EH (cell line): ENCODE data around the gene MYO5A.
"Not testable (repeated sequence)": the region's sequence is repeated elsewhere in the genome, so short reads cannot be mapped to it uniquely, and the experiment has no call there.

Experiments used
- DNase-seq: peaks from one replicate; pipeline ENCODE4 v3.0.0-alpha.2; 2015; ENCODE audit warnings: low read depth

Gene MYO5A

DNA sequence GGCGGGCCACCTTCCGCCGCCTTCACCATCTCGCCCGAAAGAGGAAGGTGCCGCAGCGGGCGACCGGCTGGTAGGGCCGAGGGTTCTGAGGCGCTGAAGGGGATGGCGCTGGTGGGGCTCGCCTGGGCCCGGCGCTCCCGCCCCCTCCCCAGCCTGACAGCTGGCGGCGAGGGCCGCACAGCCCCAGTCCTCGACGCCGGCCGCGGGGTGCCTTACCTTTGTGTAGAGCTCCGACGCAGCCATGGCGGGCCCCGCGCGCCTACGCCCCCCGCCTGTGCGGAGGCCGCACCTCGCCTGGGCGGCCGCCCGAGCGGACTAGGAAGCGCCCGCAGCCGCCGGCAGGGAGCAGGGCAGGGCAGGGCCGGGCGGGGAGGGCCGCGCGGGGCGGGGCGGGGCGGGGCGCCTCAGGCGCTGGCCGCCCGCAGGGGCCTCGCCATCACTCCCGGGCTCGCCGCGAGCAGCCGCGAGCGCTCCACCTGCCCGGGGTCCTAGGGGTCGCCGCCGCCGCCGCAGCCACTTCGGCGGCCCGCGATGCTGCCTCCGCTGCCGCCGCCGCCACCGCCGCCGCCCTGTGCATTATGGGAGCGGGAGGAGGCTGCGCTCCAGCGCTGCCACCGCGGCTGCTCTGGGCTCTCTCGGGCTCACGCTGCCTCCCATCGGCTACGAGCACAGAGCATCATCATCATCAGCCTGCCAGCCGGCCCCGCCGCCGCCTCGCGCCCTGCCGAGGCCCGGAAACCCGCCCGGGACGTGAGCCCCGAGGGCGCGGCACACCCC, at the start of gene MYO5A:
Gene MYO5A, minus strand, starts transcription at position 317 of the 777 bp plus-strand sequence. Its CDS starts 74 bp downstream, at position 243.
- peak; percentile 82 for DNase-seq

DNA sequence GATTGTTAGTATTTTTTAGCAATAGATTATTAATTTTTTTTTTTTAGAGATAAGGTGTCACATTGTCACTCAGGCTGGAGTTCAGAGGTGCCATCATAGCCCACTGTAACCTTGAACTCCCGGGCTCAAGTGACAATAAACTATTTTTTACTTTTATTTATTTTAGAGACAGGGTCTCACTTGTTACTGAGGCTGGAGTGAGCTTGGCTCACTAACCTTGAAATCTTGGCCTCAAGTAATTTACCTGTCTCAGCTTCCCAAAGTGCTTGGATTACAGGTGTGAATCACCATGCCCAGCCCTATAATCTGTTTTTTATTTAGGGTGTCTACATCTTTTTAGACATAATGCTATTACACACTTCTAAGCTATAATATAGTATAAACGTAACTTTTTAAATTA, 48.0 kb upstream of the MYO5A start:
- DNase-seq, result no peak

DNA sequence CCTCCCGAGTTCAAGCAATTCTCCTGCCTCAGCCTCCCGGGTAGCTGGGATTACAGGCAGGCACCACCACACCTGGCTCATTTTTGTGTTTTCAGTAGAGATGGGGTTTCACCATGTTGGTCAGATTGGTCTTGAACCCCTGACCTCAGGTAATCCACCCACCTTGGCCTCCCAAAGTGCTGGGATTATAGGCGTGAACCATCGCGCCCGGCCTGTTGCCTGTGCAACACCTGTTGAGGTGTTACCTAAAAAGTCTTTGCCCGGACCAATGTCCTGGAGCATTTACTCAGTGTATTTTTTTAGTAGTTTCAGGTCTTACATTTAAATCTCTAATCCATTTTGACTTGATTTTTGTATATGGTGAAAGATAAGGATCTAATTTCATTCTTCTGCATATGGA, 46.9 kb upstream of the MYO5A start:
- not testable (repeated sequence) for DNase-seq

DNA sequence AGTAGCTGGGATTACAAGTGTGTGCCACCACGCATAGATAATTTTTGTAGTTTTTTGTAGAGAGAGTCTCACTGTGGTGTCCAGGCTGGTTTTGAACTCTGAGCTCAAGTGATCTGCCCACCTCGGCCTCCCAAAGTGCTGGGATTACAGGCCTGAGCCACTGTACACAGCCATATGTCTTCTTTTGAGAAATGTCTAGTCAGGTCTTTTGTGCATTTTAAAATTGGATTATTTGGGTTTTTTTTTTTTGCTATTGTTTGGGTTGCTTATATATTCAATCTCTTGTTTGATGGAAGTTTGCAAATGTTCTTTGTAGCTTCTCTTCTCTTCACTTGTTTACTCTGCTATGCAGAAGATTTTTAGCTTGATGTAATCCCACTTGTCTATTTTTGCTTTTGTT, 46.4 kb upstream of the MYO5A start:
- DNase-seq, result no peak

DNA sequence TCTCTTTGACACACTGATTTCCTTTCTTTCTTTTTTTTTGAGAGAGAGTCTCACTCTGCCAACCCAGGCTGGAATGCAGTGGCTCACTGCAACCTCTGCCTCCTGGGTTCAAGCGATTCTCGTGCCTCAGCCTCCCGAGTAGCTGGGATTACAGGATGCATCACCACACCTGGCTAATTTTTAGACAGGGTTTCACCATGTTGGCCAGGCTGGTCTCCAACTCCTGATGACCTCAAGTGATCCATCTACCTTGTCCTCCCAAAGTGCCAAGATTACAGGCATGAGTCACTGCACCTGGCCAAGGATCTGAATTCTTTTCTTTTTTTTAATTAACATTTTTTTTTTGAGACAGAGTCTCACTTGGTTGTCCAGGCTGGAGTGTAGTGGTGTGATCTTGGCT, 45.9 kb upstream of the MYO5A start:
- not testable (repeated sequence) for DNase-seq

DNA sequence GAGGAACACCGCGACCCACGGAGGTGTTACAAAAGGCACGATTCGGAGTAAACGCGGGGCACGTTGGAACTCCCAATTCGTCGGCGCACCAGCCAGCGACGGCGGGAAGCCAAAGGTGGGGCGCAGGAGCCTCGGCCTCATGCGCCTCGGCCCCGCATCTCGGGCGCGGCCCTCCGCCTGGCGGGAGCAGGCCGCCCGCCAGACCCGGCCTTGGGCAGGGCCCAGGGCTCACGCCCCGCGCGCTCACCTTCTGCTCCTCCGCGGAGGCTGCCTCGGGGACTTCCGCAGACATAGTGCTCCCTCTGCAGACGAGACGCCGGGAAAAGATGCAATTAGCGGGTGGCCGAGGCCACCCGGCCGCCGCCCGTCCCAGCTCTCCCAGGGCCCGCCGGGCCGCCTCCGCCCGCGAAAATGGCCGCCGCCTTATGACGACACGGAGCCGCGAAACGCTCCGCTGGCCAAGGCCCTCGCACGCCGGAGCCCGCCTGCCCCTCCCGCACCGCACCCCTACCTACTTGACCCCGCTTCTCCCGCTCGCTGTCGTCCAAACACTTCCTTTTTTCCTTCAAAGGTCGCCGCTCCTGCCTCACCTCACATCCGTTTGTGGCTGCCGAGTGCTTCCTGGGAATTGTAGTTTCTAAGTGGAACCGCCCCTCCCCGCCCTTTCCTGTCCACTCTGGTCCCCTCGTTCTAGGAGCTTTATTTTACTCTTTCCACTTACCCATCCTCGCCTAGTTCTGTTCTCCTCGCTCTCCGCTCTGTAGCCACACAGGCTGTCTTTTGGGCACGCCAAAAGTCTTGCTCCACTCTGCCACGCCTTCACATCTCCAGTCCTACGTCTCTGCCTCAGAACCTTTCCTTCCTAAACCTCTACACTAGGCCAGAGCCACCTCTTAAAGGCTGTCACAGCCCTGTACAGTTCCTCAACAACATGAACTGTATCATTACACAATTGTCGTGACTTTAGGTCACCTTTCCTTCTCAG, 40.2 kb upstream of the MYO5A start, which contains the start of gene ARPP19:
Gene ARPP19, minus strand, starts transcription at position 430 of the 985 bp plus-strand sequence. Its CDS starts 138 bp downstream, at position 292.
- peak; percentile 91 for DNase-seq

DNA sequence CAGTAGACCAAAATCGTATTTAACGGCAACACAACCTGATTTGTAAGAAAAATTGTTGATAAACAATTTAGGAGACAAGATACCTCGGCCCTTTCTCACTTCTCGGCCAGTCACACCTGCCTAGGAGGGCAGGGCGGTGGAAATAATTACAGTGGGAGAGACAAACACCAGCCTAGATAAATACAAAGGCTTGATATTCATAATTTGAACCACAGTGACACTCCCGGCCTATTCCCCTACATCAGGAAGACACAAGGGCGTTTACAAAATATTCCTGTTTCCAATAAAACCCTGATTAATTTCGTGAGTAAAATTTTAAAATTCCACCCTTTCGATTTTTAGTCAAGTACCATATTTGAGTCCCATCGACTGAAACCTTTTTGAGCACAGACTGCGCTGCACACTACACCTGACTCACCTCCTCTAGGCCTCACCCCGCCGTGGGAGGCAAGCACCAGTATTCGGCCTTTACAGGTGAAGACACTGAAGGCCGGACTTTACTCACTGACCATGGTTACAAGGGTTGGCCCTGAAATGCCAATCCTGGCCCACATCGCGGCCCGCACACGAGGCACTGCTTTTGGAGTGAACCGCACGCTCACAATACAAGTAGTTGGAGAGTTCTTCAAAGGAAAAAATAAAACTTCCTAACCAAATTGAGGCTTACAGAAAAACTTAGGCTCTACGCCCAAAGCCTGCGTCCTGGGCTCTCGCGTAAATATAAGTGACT, 39.4 kb upstream of the MYO5A start:
- peak; percentile 4 for DNase-seq

DNA sequence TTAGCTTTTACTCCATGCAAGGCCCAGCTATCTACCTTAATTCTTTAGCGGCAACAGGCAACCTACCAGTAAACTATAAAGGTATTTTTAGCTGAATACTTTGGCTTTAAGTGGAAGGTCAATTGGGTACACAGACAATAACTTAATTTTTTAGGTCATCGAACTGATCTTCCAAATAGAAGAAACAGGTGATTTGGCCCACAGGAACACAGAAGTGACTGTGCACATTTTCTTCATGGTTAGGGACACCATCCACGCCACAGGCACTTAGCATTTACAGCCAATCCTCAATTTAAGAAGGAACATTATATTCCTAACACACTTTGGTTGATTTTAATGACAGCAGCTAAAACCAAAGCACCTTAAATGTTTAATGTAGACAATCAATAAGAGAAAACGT, 38.2 kb upstream of the MYO5A start:
- DNase-seq, result no peak

DNA sequence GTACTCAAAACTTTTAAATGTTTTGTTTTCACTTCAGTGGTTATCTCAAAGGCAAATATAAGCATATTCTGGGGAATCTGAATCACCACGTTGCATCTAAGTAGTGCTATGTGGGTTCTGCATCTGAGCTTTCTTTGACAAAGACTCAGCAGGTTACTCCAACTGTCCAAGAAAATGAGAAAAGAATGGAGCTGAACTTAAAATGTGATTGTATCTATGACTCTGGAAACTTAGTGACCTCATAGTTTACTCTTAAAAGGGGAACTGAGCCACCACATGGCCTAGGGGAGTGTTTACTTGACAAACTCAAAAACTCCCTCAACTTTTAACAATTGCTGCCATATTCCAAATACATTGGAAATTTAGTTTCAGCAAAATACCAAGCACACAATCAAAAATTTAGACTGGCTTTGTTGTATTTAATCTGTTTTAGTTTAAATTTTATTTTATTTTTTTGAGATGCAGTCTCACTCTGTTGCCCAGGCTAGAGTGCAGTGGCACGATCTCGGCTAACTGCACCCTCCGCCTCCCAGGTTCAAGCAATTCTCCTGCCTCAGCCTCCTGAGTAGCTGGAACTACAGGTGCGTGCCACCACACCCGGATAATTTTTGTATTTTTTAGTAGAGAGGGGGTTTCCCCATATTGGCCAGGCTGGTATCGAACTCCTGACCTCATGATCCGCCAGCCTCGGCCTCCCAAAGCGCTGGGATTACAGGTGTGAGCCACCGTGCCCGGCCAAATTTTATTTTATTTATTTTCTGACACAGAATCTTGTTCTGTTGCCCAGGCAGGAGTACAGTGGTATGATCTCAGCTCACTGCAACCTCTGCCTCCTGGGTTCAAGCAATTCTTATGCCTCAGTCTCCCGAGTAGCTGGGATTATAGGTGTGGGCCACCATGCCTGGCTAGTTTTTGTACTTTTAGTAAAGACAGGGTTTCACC, 37.0 kb upstream of the MYO5A start:
- peak; percentile 35 for DNase-seq

DNA sequence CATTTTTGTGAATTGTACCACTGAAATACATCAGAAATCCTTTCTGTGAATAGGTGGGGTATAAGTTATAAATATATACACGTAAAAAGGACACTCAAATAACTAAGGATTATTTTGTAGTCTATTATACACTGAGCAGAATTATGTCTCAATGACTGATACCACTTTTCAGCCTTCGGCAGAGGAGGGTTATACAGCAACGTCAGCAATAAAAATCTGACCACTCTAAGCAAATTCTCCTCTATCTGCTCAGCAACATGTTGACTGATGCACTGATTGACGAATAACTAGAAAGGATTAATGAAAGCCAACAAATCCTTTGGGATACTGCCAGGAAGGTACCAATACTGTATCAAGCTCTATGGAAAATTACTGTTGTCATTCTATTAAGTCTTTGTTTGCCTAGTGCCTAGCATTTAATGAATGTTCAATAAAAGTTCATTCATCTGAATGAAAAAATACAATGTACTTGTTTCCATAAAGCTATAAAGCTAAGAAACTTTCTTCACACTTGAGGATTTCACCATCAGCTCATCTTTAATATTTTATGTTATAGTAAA, 34.9 kb upstream of the MYO5A start:
- DNase-seq, result no peak

DNA sequence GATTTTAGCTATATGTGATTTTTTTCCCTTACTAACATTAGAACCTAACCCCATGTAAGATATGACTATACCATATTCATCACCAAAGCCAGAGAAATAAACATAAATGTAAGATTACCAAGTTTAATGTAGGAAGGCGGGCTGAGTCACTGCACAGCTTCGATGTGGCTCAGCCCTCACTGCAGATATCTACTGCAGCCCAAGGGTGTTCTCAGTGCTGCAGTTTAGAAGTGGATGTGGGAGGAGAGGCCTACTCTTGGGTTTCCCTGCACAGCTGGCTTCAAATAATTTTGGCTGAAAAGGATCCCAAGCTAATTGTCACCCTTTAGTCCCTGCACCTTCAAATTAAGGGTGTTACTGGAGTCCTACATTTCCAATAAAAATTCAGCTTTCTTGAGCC, 30.9 kb upstream of the MYO5A start:
- DNase-seq, result peak; percentile 38

DNA sequence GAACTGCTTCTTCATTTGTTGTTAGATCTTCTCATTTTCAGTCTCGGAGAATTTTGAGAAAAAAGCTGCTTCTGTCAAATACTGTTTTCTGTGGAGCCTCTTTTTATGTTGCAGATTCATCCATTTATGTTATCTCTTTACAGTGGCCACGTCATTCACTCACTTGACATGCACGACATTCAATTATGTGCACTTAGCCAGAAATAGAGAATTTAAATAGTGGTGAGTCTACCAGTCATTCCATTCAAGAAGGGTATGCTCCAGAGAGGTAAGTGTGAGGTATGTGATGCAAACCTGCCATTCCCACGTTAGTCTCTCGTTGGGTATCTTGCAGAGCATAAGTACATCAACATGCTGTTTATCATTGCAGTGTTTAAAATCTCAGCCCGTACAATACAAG, 30.3 kb upstream of the MYO5A start:
- DNase-seq, result peak; percentile 11

DNA sequence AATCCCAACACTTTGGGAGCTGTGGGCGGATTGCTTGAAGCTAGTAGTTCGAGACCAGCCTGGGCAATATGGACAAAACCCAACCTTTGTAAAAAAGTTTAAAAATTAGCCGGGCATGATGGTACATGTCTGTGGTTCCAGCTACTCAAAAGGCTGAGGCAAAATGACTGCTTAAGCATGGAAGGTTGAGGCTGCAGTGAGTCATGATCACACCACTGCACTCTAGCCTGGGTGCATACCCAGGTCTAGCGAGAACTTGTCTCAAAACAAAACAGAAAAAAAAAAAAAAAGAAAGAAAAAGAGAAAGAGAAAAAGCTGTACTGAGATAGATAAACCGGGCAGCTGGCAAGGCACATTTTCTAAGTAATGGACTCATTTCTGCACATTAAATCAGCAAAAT, 29.5 kb upstream of the MYO5A start:
- peak; percentile 77 for DNase-seq

DNA sequence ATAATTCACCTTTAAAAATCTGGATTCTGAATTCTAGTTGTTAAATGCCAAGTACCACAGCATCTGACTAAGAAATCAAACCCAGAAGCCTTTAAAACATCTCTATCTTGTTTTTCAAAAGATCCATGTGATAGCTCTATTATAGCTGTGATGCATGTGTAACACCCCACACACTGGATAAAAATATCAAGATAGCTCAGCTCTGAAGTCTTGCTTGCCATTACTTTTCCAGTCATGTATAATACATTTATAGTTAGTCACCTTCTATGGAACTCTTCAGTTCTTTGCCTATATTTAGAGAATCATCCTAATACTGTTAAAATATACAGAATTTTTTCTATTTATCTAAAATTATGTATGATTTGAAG, 28.6 kb upstream of the MYO5A start:
- DNase-seq, result peak; percentile 26

DNA sequence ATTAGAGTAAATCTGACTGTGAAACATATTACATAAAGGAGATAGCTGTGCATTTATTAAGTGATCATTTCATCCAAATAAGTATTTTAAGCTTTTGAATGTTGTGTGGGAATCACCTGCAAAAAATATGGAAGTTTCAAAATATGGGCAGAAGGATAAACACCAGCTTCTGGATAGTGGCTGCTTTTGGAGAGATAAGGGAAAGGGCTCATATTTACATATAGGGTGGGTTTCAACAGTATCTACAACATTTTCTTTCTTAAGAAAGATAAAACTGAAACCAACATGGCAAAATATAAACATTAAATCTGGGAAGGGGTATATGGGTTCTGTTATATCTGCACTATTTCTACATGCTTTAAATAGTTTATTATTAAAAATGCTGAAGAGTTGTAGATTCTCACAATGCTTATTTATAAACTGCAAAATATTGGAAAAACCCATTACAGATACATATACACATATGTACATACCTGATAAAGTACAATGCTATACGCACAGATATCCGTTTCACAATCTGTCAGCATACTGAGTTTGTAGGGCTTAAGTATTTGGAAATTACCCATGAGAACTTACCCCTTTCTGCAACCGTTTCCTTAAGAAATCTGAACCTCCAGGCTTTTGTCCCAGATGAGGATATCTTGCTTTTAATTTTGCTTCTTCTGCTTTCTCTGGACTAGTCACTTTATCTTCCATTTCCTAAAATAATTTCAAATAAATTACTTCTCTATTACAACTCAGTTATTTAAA, 28.0 kb upstream of the MYO5A start:
- no peak for DNase-seq

DNA sequence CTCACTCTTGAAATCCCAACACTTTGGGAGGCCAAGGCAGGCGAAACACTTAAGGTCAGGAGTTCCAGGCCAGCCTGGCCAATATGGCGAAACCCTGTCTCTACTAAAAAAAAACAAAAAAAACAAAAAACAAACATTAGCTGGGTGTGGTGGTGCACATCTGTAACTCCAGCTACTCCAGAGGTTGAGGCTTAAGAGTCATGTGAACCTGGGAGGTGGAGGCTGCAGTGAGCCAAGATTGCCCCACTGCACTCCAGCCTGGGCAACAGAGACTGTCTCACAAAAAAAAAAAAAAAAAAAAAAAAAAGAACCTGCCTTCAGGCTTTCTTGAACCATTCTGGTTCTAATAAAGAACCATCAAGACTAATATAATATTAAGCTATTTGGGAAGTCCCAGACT, 23.6 kb upstream of the MYO5A start:
- DNase-seq, result no peak

DNA sequence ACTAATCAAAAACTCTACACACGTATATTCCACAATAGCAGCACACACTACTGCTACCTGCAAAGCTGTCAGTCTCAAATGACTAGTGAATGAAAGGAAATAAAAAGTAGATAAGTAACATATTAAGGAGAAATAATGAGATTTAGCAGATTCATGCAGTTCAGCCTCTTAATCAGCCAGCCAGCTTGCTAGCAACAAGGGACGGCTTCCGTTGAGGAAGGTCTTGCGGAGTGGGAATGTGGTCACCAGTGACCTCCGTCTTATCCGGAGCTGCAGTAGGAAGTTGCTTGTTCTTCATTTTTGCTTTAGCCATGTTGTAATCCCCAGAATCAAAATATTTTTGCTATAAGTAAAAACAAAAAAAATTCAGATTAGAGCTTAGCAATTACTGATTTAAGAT, 23.1 kb upstream of the MYO5A start:
- no peak for DNase-seq

DNA sequence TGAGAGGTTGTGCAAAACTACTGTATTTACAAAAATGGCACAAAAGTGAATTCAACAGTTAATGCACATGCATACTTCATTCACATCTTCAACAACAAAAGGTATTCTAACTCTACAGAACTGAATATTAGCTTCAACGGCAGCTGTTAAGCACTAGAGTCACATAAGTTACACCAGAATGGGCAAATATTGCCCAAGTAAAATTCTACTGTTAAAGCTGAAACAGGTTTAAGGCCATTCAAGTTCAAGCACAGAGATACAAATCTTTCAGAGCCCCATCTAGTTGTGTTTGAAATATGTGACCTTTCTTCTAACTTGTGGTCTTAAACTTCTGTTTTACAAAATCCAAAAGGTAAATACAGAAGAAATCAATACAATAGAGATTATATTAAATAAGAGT, 22.5 kb upstream of the MYO5A start:
- DNase-seq, result not testable (repeated sequence)

DNA sequence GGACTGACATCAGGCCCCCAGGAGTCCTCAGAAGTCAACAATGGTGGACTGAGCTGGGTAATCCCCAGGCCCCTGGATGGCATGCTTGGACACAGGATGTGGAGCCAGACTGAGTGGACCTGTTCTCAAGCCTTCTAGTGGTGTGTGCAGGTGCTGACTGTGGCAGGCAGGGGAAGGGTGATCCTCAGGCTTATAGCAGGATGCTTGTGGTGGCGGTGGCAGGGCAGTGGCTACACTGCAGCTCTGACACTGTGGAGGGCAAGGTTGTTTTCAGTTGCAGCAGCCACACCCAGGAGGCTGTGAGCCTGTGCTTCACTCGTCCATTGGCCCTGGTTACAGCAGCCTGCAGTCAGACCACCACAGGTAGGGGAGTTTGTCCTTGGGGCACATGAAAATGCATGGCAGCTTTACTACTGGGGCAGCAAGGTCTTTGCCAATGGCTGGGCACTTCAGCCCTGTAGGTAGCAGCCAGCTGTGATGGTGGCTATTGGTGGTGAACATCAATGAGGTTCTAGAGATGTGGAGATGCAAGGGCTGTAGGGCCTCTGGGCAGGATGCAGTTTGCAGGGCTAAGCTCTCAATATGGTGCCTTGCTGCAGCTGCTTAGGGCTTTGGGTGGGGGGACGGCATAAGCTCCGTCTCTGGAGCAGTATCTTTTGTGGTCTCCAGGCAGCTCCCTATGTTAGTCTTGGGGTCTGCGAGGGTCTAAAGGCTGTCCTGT, 17.5 kb upstream of the MYO5A start:
- DNase-seq, result no peak
